Left ventricle myocardium inferior (tissue), 1 donor: ENCODE measurements around the gene IP6K3. TPM values are rescaled to one million over a fixed set of nuclear protein-coding genes. Genes with fewer than 3 reads are reported as not detected.

Experiments used
- DNase-seq: peaks from one replicate; pipeline ENCODE4 v3.0.0-alpha.2; 2020
- H3K27ac ChIP-seq: fragments of 200-600 bp; replicated peaks from 2 replicates; pipeline ENCODE4 v1.8.0; 2021
- H3K27me3 ChIP-seq: fragments of 200-600 bp; 2 replicates; pipeline ENCODE4 v1.8.0; 2021; ENCODE audit warnings: low read depth
- H3K36me3 ChIP-seq: fragments of 200-600 bp; 2 replicates; pipeline ENCODE4 v1.8.0; 2021
- H3K4me1 ChIP-seq: fragments of 200-600 bp; 2 replicates; pipeline ENCODE4 v1.8.0; 2021
- H3K4me3 ChIP-seq: fragments of 200-600 bp; 2 replicates; pipeline ENCODE4 v1.8.0; 2021; ENCODE audit warnings: mild to moderate bottlenecking, moderate library complexity
- H3K9me3 ChIP-seq: fragments of 200-600 bp; replicated peaks from 2 replicates; pipeline ENCODE4 v1.8.0; 2021
- intact Hi-C: fragments of 100-400 bp; cut with micrococcal nuclease; formaldehyde crosslinking; loops from one replicate; pipeline ENCODE4 v1.11.0; 2022
- total RNA-seq: library from RNA; stranded (reverse); fragmentation: NEBNext Ultra II Directional; extraction: Animal tissue kit (Norgen Biotek cat#: 25700); gene quantifications from one replicate; pipeline ENCODE4 v1.2.1, GENCODE V29; 2021
- TF ChIP-seq, protein P1 (sequence below): fragments of 200-600 bp; IDR thresholded peaks from 2 replicates; pipeline ENCODE4 v1.8.0; 2021; ENCODE audit warnings: antibody characterized with exemption, mild to moderate bottlenecking, borderline replicate concordance
- donor health status: DM: no; HTN: yes; CAD: no; lungs with severe emphysema.

IP6K3 gene
- total RNA-seq, 1 donor from 2014 or later: 42.0 TPM

DNA sequence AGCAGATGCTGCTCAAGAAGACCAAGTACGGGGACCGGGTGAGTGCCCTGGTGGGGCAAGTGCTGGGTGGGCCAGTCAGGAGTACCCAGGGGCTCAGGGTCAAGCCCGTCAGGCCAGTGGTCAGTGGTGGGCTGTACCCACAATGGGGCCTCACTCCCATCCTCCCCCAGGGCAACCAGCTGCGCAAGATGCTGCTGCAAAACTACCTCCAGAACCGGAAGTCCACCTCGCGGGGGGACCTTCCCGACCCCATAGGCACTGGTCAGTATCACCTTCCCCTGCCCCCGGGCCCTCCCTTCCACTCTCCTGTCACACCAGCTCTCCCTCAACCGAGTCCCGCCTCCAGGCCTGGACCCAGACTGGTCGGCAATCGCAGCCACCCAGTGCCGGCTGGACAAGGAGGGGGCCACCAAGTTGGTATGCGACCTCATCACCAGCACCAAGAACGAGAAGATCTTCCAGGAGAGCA lies 62.2 kb downstream of the IP6K3 start:
- DNase-seq: no peak
- Histone ChIP-seq H3K27me3 (no peaks in the 10 kb centered on the region), H3K9me3 (no peaks in the 10 kb centered on the region), H3K27ac (no peak overlapping the region), H3K4me1 (no peaks in the 10 kb centered on the region), H3K4me3 (no peak overlapping the region), H3K36me3 (peaks cover 80% of the 10 kb centered on the region)
- intact Hi-C loops: no loop called here
- TF ChIP-seq, protein P1, sequence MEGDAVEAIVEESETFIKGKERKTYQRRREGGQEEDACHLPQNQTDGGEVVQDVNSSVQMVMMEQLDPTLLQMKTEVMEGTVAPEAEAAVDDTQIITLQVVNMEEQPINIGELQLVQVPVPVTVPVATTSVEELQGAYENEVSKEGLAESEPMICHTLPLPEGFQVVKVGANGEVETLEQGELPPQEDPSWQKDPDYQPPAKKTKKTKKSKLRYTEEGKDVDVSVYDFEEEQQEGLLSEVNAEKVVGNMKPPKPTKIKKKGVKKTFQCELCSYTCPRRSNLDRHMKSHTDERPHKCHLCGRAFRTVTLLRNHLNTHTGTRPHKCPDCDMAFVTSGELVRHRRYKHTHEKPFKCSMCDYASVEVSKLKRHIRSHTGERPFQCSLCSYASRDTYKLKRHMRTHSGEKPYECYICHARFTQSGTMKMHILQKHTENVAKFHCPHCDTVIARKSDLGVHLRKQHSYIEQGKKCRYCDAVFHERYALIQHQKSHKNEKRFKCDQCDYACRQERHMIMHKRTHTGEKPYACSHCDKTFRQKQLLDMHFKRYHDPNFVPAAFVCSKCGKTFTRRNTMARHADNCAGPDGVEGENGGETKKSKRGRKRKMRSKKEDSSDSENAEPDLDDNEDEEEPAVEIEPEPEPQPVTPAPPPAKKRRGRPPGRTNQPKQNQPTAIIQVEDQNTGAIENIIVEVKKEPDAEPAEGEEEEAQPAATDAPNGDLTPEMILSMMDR: no peak

DNA sequence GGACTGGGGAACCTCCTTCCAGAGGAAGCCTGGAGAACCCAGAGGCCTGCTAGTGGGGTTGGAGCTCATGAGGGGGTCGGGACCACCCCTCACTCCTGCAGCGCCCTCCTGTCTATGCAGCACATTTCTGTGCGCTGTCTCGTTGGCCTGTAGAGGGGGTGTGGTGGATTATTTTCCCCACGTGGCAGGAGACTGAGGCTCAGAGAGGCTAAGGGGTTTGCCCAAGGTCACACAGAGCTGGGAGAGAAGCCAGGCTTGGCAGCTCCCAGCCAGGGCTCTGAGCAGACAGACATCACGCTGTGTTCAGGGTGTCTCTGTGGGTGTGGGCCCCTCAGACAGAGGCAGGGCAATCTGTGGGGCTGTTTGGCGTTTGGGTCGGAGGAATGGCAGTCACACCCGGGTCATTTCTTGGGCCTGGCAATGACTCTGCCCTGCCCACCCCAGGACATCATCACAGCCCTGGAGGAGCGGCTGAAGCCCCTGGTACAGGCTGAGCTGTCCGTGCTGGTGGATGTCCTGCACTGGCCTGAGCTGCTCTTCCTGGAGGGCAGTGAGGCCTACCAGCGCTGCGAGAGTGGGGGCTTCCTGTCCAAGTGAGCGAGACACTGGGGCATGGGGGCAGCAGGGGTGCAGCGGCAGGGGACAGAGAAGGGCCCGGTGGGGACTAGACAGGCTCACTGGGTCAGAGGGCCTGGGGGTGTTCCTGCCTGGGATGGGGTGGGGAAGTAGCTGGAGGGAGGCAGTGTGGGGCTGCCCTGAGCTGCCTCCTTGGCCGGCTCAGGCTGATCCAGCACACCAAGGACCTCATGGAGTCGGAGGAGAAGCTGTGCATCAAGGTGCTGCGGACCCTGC lies 62.9 kb downstream of the IP6K3 start:
- Histone ChIP-seq H3K27me3 (no peaks in the 10 kb centered on the region), H3K36me3 (peaks cover 74% of the 10 kb centered on the region), H3K27ac (no peak overlapping the region), H3K9me3 (no peaks in the 10 kb centered on the region), H3K4me3 (no peak overlapping the region), H3K4me1 (no peaks in the 10 kb centered on the region)
- intact Hi-C loops: no loop called here
- TF ChIP-seq, protein P1: no peak
- no peak for DNase-seq

DNA sequence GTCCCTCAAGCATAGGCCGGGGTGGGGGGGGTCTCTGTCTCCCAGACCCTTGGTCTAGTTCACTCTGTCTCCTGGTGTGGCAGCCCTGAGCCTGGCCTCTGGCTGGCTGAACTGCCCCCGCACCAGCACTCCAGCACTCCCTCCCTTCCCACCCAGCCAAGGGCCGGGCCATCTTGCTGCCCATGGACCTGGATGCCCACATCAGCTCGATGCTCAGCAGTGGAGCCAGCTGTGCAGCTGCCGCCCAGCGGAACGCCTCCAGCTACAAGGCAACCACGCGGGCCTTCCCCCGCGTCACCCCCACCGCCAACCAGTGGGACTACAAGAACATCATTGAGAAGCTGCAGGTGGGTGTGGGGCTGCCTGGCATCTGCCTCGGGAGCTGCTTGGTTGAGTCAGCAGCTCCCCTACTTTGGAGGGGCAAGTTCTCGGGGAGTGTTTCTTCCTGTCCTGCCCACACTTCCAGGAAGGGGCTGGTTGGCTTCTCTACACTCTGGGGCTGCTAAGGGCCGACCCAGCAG lies 63.6 kb downstream of the IP6K3 start:
- Histone ChIP-seq H3K4me3 (no peak overlapping the region), H3K27me3 (no peaks in the 10 kb centered on the region), H3K9me3 (no peaks in the 10 kb centered on the region), H3K4me1 (no peaks in the 10 kb centered on the region), H3K27ac (no peak overlapping the region), H3K36me3 (peaks cover 74% of the 10 kb centered on the region)
- no peak for DNase-seq
- TF ChIP-seq, protein P1: no peak
- intact Hi-C loops: no loop called here

DNA sequence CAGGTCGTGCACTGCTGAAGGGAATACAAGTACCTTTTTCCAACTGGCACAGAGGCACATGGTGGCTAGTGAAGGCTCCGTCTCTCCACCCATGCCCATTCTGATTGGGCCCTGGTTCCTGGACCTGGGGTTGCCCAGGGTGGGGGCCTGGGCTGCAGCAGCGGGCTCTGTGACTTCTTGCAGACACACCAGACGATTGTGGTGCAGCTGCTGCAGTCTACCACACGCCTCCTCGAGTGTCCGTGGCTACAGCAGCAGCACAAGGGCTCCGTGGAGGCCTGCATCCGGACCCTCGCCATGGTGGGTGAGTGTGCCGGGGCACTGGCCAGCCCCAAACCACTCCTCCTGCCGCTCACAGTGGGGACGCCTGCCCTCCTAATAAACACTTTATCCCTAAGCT lies 64.4 kb downstream of the IP6K3 start:
- intact Hi-C loops: no loop called here
- H3K9me3 ChIP-seq: no peaks in the 10 kb centered on the region
- no peaks in the 10 kb centered on the region for H3K4me1 ChIP-seq
- DNase-seq: no peak
- no peak overlapping the region for H3K4me3 ChIP-seq
- H3K27me3 ChIP-seq: no peaks in the 10 kb centered on the region
- H3K27ac ChIP-seq: no peak overlapping the region
- peaks cover 74% of the 10 kb centered on the region for H3K36me3 ChIP-seq
- TF ChIP-seq, protein P1: no peak

DNA sequence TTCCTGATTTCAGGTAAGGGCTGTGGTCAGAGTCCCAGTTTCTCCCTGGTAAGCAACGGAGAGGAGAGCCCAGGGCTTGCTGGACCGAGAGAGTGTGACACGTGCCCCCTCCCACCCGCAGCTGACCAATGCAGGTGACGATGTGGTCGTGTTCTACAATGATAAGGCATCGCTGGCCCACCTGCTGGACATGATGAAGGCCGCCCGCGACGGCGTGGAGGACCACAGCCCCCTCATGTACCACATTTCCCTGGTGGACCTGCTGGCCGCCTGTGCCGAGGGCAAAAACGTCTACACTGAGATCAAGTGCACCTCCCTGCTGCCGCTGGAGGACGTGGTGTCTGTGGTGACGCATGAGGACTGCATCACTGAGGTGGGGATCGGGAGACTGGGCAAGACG lies 66.9 kb downstream of the IP6K3 start:
- Histone ChIP-seq H3K9me3 (no peaks in the 10 kb centered on the region), H3K36me3 (peaks cover 69% of the 10 kb centered on the region), H3K27me3 (no peaks in the 10 kb centered on the region), H3K4me1 (no peaks in the 10 kb centered on the region), H3K27ac (no peak overlapping the region), H3K4me3 (no peak overlapping the region)
- no peak for DNase-seq
- TF ChIP-seq, protein P1: no peak
- intact Hi-C loops: loop anchor here (10.0 kb wide), 1 partner anchor 95 kb away; the partner anchor contains the start of gene BAK1
